ENCODE data around the gene PAPSS2.
A peak's percentile ranks its signal among the peaks of the same experiment; 100 is the strongest.

PAPSS2 gene

GRCh38 chr10:87786421-87786820, 126.7 kb downstream of the PAPSS2 start:
- DNase-seq = no peak

GRCh38 chr10:87790185-87790584, 130.5 kb downstream of the PAPSS2 start:
- no peak for DNase-seq

- DNase-seq = peak in 5 of 56 donors; percentile 1 to 28 (median 5)
Observed at GRCh38 chr10:87794285-87794684, 134.6 kb downstream of the PAPSS2 start.
